ENCODE results near the gene LDLRAD4.

GRCh38 chr18:13538630-13539029 lies 320.1 kb downstream of the LDLRAD4 start:
- TF ChIP-seq CTCF (IDR thresholded peaks at IDR 0.05) (no peak), EZH2 (IDR thresholded peaks at IDR 0.05; ENCODE audit: borderline replicate concordance, insufficient read depth, low read depth, low read length, poor library complexity, severe bottlenecking) (no peak)
